GM18505 (cell line): Measurements from ENCODE around the gene TESMIN.

Experiments used
- ATAC-seq: cut with Tn5 transposase; IDR thresholded peaks from one replicate; pipeline ENCODE4 v1.9.1; 2021; ENCODE audit not compliant: unreplicated experiment
- POLR2A ChIP-seq: IDR thresholded peaks from 4 replicates; pipeline ENCODE4 v1.6.1; 2011; ENCODE audit warnings: borderline replicate concordance; ENCODE audit not compliant: insufficient read depth, insufficient read length; ENCODE audit errors: extremely low read depth

Gene TESMIN, protein sequence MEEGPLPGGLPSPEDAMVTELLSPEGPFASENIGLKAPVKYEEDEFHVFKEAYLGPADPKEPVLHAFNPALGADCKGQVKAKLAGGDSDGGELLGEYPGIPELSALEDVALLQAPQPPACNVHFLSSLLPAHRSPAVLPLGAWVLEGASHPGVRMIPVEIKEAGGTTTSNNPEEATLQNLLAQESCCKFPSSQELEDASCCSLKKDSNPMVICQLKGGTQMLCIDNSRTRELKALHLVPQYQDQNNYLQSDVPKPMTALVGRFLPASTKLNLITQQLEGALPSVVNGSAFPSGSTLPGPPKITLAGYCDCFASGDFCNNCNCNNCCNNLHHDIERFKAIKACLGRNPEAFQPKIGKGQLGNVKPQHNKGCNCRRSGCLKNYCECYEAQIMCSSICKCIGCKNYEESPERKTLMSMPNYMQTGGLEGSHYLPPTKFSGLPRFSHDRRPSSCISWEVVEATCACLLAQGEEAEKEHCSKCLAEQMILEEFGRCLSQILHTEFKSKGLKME

GRCh38 chr11:68751331-68751856, at the start of gene TESMIN:
TESMIN (minus strand) TSS chr11:68751520; CDS start chr11:68750660, 860 bp downstream.
- no peak for ATAC-seq
- TF ChIP-seq POLR2A: no peak

GRCh38 chr11:68798221-68798813, 47.0 kb upstream of the TESMIN start:
- no peak for ATAC-seq
- TF ChIP-seq POLR2A: no peak

GRCh38 chr11:68796801-68797200, 45.5 kb upstream of the TESMIN start:
- no peak for ATAC-seq
- no peak for TF ChIP-seq POLR2A

GRCh38 chr11:68792400-68792966, 41.2 kb upstream of the TESMIN start:
- TF ChIP-seq POLR2A: no peak
- no peak for ATAC-seq

DNA sequence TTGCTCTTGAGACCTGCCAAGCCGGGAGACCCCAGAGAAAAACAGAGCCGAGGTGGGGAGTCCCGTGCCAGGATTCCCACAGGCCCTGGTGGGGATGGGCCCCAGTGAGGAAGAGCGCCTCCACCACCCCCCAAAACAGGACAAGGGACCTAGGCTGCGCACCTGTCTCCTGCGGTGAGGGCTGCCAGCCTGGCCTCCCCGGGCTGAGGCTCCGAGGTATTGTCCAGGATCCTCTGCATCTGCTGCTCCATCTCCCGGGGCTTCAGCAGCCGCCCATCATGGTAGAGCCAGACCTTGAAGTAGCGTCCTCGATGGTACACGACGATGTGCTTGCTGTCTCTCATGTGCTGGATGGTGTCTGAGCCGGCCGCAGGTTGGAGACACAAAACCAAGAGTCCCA, 33.3 kb upstream of the TESMIN start:
- ATAC-seq: no peak
- no peak for TF ChIP-seq POLR2A

- no peak for TF ChIP-seq POLR2A
- ATAC-seq: no peak
Measured at GRCh38 chr11:68783216-68783821, 32.0 kb upstream of the TESMIN start.

DNA sequence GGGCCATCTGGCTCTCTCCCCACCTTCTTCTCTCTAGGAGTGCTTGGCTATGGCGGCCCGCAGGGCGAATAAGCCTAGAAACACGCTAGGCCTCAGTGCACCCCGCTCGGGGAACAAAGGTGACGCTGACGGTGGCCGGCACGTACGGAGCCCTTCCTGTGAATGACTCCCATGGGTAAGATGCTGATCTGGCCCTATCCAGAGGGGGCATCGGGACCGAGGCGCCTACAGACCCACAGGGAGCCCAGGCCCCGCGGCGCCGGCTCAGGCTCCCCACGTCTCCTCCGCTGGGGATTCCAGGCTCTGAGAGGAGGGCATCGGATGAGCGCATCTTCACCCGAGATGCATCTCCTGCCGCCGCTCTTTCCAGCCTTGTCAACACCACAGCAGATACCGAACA, 31.4 kb upstream of the TESMIN start:
- no peak for TF ChIP-seq POLR2A
- ATAC-seq: no peak

DNA sequence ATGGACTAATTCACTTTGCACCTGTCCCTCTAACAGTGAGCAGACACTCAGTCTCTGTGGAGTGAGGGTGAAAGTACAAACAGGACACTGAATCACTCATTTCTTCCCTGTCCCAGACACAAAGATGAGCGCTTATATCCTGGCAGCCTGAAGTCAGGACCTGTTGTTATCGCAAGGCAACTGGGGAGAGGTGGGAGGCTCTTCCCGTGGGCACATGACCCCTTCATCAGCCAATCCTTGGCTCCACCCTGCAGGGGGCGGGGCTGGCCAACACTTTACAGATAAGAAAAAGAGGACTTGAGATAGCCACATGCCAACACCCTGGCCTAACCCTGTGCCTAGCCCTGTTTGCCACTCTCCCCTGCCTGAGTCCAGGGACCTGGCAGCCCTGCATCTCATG, 29.5 kb upstream of the TESMIN start:
- ATAC-seq: no peak
- TF ChIP-seq POLR2A: no peak

DNA sequence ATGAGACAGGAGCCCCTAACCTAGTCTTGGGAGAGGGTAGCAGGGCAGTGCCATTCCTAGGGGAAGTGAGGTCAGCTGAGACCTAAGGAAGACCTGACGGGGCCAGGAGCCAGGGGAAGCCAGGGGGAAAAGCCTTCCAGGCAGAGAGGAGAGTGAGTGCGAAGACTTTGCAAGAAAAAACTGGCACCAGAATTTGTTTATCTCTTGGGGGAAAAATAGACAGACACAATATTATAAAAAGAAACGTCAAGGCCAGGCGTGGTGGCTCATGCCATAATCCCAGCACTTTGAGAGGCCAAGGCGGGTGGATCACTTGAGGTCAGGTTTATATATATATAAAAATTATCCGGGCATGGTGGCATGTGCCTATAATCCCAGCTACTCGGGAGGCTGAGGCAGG, 26.9 kb upstream of the TESMIN start:
- no peak for TF ChIP-seq POLR2A
- no peak for ATAC-seq

DNA sequence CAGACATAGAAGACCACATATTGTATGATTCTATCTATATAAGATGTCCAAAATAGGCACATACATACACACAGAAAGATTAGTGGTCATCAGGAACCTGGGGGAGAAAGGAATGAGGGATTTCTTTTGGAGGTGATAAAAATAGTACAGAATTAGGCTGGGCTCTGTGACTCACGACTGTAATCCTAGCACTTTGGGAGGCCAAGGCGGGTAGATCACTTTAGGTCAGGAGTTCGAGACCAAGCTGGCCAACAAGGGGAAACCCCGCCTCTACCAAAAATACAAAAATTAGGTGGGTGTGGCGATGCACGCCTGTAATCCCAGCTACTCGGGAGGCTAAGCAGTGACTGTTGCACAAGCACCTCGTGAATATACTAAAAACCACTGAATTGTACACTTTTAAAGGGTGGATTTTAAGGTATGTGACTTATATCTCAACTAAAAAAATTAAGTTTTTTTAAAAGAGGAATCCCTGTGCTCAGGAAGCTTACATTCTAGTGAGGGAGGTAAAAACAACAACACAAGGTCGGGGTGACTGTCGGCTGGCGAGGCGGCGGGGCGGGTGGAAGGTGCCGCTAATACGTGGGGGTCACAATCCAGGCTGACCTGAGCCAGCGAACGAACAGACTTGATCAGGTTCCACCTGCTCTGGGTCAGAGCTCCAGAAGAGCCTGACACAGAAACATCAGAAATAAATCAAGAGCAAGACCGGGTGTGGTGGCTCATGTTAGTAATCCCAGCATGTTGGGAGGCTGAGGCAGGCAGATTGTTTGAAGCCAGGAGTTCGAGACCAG, 25.3 kb upstream of the TESMIN start:
- ATAC-seq: no peak
- TF ChIP-seq POLR2A: no peak

DNA sequence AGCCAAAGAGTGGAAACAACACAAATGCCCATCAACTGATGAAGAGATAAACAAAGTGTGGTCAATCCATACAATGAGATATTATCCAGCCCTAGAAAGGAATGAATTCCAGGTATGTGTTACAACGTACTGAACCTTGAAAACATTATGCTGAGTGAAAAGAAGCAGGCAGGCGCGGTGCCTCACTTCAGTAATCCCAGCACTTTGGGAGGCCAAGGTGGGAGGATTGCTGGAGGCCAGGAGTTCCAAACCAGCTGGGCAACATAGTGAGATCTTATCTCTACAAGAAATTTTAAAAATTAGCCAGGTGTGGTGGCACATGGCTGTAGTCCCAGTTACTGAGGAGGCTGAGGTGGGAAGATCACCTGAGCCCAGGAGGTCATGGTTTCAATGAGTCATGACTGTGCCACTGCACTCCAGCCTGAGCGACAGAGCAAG, 24.6 kb upstream of the TESMIN start:
- TF ChIP-seq POLR2A: no peak

DNA sequence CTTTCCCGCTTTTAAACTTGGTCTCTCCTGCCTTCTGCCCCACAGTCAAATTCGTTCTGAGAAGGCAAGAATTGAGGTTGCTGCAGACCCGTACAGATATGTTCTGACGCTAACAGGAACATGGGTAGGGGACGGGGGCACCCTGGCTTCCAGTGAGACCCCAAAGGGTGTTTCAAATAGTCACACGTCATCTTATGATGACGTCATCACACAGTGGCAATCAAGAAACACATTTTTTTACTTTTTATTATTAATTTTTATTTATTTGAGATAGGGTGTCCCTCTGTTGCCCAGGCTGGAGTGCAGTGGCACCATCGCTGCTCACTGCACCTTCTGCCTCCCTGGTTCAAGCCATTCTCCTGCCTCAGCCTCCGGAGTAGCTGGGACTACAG, 22.9 kb upstream of the TESMIN start:
- no peak for ATAC-seq
- TF ChIP-seq POLR2A: no peak

More for the DNA sequence above, 24.6 kb upstream of the TESMIN start:
- no peak for ATAC-seq
